ELF-1 (cell line): Measurements from ENCODE around the gene NRSN2.
"Not testable (repeated sequence)": the region's sequence is repeated elsewhere in the genome, so short reads cannot be mapped to it uniquely, and the experiment has no call there.

ENCODE experiments used
- DNase-seq: peaks from one replicate; pipeline ENCODE4 v3.0.0-alpha.2; 2016; ENCODE audit warnings: low read depth, low spot score

Gene NRSN2

DNA sequence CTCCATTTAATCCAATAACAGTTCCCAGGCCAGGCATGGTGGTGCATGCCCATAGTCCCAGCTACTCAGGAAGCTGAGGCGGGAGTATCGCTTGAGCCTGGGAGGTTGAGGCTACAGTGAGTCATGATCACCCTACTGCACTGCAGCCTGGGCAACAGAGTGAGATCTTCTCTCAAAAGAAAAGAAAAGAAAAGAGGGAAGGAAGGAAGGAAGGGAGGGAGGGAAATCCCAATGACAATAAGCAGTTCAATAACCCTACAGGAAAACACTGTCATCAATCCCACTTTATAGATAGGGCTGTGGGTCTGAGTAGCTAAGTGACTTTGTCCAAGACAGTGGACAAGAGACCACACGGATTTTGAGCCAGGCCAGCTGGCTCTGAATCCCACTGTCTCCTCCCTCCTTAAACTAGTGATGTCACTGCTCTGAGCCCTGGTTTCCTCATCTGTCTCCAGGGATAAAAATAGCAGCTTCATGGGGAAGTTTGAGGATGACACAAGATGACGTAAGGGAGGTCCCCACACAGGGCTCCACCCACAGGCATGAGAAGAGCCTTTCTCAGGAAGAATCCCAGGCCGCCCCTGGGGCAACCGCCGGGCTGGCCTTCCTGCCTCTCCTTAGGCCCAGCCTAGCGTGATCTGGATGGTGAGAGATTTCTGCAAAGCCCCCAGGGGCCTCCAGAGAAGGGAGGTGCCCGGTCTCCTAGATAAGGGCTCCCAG lies 26.4 kb downstream of the NRSN2 start:
- peak; percentile 91 for DNase-seq

GRCh38 chr20:375265-375889 lies 28.5 kb downstream of the NRSN2 start:
- DNase-seq, result no peak

- no peak for DNase-seq
Observed at GRCh38 chr20:376089-376488, 29.2 kb downstream of the NRSN2 start.

DNA sequence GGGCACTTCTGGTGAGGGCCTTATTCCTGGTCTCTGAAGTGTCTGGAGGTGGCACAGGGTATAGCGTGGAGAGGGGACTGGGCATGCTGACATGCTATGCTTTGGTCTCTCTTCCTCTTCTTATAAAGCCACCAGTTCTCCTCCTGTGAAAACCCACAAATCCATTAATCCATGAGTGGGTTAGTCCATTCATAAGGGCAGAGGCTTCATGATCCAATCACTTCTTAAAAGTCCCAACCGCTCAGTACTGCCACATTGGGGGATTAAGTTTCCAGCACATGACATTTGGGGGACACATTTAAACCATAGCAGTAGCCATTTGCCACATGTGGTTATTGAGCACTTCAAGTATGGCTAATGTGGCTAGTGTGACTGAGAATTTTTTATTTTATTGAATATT lies 29.8 kb downstream of the NRSN2 start:
- DNase-seq, result no peak

GRCh38 chr20:377578-377977 lies 30.7 kb downstream of the NRSN2 start:
- DNase-seq, result not testable (repeated sequence)

DNA sequence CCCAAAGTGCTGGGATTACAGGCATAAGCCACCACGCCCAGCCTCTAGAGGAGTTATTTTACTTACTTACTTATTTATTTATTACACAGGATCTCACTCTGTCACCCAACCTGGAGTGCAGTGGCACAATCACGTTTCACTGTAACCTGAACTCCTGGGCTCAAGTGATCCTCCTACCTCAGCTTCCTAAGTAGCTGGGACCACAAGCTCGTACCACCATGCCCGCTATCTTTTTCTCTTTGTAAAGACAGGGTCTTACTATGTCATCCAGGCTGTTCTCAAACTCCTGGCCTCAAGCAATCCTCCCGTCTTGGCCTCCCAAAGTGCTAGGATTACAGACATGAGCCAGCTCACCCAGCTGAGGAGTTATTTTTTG lies 32.0 kb downstream of the NRSN2 start:
- no peak for DNase-seq

GRCh38 chr20:380763-381580 lies 34.1 kb downstream of the NRSN2 start:
- peak; percentile 85 for DNase-seq

DNA sequence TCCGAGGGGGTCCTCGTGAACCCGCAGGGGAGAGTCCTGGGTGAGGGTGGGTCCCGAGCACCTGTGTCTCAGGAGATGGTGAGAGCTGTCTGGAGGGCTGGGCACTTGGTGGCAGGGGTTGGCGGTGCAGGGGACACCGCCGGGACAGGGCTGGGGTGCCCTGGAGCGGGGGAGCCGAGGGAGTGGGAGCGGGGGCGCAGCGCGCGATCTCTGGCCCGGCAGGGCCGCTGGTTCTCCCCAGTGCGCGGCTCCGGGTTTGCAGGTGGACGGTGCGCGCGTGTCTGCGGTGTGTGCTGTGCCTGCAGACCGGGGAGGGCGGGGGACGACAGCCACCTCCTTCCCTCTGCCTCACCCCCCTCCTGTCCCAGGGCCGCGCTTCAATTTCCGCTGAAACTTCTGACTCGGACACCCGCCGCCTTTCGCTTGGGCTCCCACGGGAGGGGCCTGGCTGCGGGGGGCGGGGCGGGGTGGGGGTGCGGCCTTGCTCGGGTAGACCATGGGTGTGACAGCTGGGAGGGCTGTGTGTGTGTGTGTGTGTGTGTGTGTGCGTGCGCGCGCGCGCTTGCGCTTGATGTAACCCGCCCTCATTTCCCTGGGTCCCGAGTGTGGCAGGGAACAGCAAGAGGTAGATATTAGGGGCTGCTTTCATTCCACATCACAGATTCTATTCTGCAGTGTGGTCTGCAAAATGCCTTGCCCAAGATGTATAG lies 34.8 kb downstream of the NRSN2 start:
- DNase-seq, result peak; percentile 52

GRCh38 chr20:382291-383115 lies 35.6 kb downstream of the NRSN2 start:
- no peak for DNase-seq

DNA sequence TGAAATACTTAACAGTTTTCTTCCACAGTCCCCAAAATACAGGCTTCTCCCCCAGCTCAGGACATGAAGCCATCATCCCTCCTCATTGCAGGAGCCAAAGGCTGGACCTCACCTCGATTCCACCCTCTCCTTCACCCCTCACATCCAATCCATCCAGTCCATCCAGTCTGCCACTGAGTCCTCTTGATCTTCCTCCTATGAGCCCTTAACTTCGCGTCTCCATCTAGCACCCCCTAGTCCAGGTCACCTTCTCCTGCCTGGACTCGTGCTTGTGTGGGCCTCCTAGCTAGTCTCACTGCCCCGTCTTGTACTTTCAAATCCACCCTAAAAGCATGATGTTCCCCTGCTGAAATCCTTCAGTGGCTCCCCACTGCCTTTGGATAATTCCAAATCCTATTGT lies 37.0 kb downstream of the NRSN2 start:
- DNase-seq, result no peak

DNA sequence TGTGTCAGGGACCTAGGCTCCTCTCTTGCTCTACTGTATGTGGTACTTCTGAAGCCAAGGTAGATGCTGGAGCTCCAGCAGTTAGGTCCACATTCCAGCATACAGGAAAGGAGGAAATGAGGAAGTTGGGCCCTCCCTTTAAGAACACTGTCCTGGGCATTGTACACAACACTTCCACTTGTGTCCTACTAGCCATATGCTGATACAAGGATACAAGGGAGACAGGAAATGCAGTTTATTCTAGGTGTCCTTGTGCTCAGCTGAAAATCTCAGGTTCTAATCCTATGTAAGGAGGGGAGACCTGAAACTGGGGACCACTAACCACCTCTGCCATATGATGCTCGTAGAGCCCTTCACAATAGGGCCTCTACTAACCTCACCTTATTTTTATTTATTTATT lies 37.8 kb downstream of the NRSN2 start:
- DNase-seq, result no peak

DNA sequence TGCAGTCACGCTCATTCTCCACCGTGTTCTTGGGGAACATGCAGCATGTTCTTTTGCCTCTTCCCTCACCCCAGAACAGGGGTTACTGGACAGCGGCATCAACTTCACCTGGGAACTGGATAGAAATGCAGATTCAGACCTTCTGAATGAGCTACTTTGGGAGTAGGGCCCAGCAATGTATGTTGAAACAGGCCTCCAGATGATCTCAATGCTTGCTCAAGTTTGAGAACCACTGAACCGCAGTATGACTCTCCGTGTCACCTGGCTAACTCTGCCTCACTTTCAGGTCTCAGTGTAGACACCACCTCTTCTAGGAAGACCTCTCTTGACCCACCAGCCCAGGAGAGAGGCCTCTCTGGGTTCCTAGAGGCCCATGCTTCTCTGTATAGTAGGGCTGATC lies 38.5 kb downstream of the NRSN2 start:
- no peak for DNase-seq

GRCh38 chr20:386634-387033 lies 39.7 kb downstream of the NRSN2 start:
- not testable (repeated sequence) for DNase-seq

GRCh38 chr20:387520-387919 lies 40.6 kb downstream of the NRSN2 start:
- no peak for DNase-seq

DNA sequence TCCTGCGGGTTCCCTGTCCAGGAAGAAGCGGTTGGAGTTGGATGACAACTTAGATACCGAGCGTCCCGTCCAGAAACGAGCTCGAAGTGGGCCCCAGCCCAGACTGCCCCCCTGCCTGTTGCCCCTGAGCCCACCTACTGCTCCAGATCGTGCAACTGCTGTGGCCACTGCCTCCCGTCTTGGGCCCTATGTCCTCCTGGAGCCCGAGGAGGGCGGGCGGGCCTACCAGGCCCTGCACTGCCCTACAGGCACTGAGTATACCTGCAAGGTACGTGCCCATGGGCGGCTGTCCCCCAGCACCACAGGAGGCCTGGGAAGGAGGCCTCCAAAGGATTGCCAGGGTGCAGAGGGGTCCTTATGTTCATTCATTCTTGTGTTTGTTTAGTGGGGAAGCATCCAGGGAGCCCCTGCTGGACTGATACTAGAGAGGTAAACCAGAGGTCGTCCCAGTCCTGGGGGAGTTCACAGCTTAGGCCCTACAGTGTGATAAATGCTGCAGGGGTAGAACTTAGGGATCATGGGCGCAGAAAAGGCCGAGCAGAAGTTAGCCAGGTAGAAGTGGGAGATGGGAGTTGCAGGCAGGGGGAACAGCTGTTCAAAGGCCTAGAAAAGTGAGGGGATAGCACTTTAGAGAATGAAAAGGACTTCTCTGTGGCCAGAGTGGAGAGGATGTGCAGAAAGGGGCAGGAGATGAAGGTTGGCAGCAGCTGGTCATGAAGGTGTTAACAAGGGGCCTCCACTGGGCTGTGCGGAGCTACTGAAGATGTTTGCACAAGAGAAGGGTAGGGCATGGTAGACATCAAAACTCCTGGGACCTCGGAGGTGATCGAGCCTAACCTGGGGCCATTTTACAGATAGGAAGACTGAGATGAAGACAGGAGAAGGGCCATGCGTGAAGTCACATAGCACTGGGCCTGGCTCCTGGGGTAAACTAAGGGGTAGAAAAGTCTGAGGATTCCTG lies 41.4 kb downstream of the NRSN2 start:
- no peak for DNase-seq

DNA sequence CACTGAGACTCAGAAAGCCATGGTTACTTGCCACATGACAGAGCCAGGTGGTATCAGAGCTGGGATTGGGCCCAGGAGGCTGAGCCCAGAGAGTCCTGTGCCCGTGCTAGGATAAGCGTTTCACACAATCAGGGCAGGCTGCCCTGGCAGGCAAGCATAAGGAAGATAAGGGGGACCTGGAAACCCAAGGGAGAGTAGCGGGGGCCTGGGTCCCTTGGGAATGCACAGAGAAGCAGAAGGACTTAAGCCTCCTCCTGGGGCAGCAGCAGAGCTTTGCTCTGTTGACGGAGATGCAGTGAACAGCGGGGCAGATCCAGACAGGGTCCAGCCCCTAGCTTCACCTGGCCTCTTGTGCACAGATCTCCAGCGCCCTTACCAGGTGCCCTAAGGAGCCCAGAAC lies 42.3 kb downstream of the NRSN2 start:
- no peak for DNase-seq

DNA sequence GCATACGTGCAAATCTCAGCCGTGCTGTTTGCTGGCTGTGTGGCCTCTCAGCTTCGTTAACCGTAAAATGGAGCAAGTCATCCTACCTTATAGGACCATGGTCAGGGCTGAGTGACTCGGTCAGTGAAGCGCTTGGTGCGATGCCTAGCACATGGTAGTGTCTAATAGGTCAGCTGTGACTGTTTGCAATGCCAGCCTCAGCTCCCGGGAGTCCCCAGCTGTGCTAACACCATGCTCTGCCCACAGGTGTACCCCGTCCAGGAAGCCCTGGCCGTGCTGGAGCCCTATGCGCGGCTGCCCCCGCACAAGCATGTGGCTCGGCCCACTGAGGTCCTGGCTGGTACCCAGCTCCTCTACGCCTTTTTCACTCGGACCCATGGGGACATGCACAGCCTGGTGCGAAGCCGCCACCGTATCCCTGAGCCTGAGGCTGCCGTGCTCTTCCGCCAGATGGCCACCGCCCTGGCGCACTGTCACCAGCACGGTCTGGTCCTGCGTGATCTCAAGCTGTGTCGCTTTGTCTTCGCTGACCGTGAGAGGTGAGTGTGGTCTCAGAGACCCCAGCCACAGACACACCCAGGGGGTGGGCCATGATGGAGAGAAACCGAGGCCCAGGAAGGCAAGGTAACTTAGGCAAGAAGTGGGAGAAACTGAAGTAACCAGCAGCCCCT lies 44.3 kb downstream of the NRSN2 start:
- DNase-seq, result no peak

DNA sequence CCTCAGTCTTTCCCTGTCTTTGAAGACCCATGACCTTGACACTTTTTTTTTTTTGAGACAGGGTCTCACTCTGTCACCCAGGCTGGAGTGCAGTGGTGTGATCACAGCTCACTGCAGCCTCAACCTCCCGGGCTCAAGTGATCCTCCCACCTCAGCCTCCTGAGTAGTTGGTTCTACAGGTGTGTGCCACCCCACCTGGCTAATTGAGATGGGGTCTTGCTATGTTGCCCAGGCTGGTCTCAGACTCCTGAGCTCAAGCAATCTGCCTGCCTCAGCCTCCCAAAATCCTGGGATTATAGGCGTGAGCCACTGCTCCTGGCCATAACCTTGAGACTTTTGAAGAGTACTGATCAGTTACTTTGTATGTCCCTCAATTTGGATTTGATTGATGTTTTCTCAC lies 46.4 kb downstream of the NRSN2 start:
- not testable (repeated sequence) for DNase-seq

DNA sequence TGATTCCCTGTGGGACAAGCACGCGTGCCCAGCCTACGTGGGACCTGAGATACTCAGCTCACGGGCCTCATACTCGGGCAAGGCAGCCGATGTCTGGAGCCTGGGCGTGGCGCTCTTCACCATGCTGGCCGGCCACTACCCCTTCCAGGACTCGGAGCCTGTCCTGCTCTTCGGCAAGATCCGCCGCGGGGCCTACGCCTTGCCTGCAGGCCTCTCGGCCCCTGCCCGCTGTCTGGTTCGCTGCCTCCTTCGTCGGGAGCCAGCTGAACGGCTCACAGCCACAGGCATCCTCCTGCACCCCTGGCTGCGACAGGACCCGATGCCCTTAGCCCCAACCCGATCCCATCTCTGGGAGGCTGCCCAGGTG lies 49.3 kb downstream of the NRSN2 start:
- no peak for DNase-seq
